ENCODE measurements around the gene ROBO1. TPM values are rescaled to one million over a fixed set of nuclear protein-coding genes. Genes with fewer than 3 reads are reported as not detected.

ROBO1 gene
- total RNA-seq, 1 donor from 2014 or later, result 20.8 TPM

DNA sequence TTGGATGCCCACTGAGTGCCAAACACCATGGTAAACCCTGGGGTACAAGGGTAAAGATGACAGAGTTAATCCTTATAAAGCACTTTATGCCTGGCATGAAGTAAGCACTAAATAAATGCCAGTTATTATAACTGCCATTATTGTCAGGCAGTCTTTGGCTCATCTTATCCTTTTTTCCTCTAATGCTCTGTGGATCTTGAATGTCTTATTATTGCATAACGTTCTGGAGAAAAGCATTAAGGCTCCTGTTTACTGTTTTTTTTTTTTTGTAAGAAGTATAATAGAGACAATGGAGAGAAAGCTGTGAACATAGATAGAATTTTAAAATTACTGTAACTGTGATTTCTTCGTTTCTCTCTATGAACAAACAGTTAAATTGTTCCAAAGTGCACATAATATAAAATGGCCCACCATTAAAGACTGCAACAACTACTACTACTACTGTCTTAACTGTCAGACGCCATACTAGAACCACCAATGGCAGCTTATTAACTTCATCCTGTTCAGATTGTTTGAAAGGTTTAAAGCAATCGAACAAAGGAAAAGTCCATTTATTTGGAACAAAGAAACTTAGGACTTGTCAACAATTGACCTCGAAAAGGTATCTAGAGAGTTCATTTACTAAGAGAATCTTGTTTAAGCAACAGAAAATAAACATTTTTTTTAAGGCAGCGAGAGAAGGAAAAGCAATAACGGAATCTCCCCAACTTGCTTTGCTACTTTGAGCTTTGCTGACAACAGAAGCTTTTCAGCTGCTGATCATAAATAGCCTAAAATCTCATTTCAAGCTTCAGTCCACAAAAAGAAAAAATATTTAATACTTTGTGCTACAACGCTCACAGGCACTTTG lies 520.7 kb downstream of the ROBO1 start:
- FAIRE-seq, result no peak
- no peaks in the 10 kb centered on the region for H3K36me3 ChIP-seq (ENCODE audit: control insufficient read depth, insufficient read depth, low read length)
- TF ChIP-seq, protein P1, sequence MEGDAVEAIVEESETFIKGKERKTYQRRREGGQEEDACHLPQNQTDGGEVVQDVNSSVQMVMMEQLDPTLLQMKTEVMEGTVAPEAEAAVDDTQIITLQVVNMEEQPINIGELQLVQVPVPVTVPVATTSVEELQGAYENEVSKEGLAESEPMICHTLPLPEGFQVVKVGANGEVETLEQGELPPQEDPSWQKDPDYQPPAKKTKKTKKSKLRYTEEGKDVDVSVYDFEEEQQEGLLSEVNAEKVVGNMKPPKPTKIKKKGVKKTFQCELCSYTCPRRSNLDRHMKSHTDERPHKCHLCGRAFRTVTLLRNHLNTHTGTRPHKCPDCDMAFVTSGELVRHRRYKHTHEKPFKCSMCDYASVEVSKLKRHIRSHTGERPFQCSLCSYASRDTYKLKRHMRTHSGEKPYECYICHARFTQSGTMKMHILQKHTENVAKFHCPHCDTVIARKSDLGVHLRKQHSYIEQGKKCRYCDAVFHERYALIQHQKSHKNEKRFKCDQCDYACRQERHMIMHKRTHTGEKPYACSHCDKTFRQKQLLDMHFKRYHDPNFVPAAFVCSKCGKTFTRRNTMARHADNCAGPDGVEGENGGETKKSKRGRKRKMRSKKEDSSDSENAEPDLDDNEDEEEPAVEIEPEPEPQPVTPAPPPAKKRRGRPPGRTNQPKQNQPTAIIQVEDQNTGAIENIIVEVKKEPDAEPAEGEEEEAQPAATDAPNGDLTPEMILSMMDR (IDR thresholded peaks at IDR 0.05; ENCODE audit: insufficient read depth, low read length, severe bottlenecking), result no peak

DNA sequence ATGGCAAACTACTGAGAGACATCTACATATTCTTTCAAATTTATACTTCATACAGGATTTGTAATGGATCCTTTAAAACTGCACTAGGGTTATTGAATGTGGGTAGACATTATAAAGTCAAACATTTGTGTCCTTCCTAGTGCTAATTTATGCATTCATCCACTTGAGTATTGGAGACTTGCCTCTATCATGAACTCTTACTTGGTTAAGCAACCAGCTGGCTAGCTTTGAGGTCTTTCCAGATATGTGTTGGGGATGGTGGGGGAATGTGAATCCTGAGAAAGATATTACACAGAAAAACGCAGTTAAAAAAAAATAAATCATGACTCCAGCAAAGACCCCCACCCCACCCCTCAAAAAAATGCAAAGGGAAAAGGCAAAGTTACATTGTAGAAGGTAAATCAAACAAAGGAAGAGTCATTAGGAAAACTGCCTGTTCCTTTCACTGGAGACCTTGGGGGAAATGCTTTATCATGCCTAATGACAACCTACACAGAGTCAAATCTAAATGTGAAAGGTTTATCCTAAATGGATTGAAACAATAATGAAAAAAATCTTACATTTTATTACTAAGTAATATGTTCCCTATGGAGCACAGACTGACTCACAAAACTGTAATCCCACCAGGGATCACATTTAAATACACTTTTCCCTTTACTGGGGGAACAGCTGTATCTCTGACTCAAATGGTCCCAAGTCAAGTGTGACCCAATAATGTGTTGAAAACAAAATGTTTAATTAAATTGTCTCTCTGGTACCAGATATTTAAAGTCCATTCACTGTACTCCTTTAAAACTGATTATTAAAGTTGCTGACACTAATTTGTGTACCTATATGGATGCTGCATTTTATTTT lies 522.3 kb downstream of the ROBO1 start:
- Histone ChIP-seq H3K27me3 (ENCODE audit: control insufficient read depth, insufficient read depth, low read length) (no peaks in the 10 kb centered on the region), H3K36me3 (ENCODE audit: control insufficient read depth, insufficient read depth, low read length) (no peaks in the 10 kb centered on the region), H3K4me3 (ENCODE audit: low read depth, low read length) (no peak overlapping the region)
- DNase-seq (ENCODE audit: low read depth) (no peak), FAIRE-seq (no peak)
- TF ChIP-seq, protein P1 (IDR thresholded peaks at IDR 0.05; ENCODE audit: insufficient read depth, low read length, severe bottlenecking), result no peak

More for the DNA sequence above, 520.7 kb downstream of the ROBO1 start:
- Histone ChIP-seq H3K27me3 (ENCODE audit: control insufficient read depth, insufficient read depth, low read length) (no peaks in the 10 kb centered on the region), H3K4me3 (ENCODE audit: low read depth, low read length) (no peak overlapping the region)
- DNase-seq (ENCODE audit: low read depth), result no peak

DNA sequence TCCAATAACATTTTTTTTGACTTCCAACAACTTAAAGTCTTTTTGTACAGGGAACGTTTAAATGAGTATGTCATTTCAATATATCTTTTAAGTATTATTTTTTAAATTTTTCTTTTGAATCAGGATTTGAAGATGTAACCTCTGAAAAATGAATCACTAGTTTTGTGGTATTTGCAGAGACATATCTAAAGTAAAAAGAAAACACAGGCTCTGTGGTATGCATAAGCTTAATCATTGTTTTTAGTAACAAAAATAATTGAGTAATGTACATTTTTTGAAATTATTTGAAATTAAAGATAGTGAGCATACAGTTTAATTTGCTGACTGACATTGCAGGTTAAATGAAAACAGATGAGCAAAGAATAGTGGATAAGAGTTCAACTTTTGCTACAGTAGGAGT lies 531.3 kb downstream of the ROBO1 start:
- DNase-seq (ENCODE audit: low read depth), result no peak
- TF ChIP-seq, protein P1 (IDR thresholded peaks at IDR 0.05; ENCODE audit: insufficient read depth, low read length, severe bottlenecking), result no peak
- H3K36me3 ChIP-seq (ENCODE audit: control insufficient read depth, insufficient read depth, low read length), result no peaks in the 10 kb centered on the region
- FAIRE-seq, result no peak
- no peak overlapping the region for H3K4me3 ChIP-seq (ENCODE audit: low read depth, low read length)
- no peaks in the 10 kb centered on the region for H3K27me3 ChIP-seq (ENCODE audit: control insufficient read depth, insufficient read depth, low read length)

DNA sequence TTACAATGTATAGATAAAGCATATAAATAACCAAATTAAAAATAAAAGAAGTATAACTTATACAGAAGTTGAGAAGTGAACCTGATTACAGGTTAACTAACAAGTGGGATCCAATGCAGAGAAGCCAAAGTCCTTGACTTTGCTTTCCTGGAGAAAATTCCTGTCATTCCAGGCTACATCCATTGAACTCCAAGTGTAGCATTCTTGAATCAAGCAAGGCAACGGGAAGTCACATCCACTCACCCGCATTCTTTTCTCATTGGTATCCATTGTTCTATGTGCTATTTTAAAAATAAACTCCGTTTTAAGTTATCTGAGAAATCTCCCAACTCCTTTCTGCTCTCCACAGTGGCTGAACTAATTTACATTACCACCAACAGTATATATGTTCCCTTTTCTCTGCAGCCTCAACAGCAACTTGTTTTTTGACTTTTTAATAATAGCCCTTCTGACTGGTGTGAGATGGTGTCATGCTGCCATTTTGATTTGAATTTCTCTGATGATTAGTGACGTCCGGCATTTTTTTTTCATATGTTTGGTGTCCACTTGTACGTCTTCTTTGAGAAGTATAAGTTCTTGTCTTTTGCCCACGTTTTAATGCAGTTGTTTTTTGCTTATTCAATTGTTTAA lies 534.3 kb downstream of the ROBO1 start:
- Histone ChIP-seq H3K36me3 (ENCODE audit: control insufficient read depth, insufficient read depth, low read length) (no peaks in the 10 kb centered on the region), H3K27me3 (ENCODE audit: control insufficient read depth, insufficient read depth, low read length) (no peaks in the 10 kb centered on the region), H3K4me3 (ENCODE audit: low read depth, low read length) (no peak overlapping the region)
- DNase-seq (ENCODE audit: low read depth) (no peak), FAIRE-seq (no peak)
- TF ChIP-seq, protein P1 (IDR thresholded peaks at IDR 0.05; ENCODE audit: insufficient read depth, low read length, severe bottlenecking), result no peak

DNA sequence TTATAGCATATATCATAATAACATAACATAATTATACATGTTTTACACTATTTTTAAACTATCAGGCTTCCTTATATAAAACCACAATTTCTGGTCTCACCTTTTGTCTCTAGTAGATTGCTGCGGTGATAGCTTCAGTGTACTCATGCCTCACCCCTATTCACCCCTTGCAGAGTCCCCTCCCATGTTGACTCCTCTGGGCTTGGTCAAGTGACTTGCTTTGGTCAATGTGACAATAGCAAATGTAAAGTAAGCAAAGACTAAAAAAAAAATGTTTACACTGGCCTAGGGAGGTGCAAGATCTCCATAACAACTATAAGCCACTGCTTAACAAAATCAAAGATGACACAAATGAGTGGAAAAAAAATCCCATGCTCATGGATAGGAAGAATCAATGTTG lies 537.5 kb downstream of the ROBO1 start:
- no peak for DNase-seq (ENCODE audit: low read depth)
- TF ChIP-seq, protein P1 (IDR thresholded peaks at IDR 0.05; ENCODE audit: insufficient read depth, low read length, severe bottlenecking), result no peak
- no peak for FAIRE-seq
- Histone ChIP-seq H3K36me3 (ENCODE audit: control insufficient read depth, insufficient read depth, low read length) (no peaks in the 10 kb centered on the region), H3K4me3 (ENCODE audit: low read depth, low read length) (no peak overlapping the region), H3K27me3 (ENCODE audit: control insufficient read depth, insufficient read depth, low read length) (no peaks in the 10 kb centered on the region)

Measured in bronchial epithelial cell (primary cell).